GM11168 (cell line): ENCODE results near the gene CSNK2A2.

ENCODE experiments used
- in situ Hi-C: fragments of 300-500 bp; cut with MboI; formaldehyde crosslinking; loops from one replicate; pipeline ENCODE4 v1.12.0; 2022; ENCODE audit warnings: low sequenced_read_pairs; ENCODE audit not compliant: unreplicated experiment

Gene CSNK2A2

GRCh38 chr16:58200004-58200797 is 2.3 kb upstream of the CSNK2A2 start:
- in situ Hi-C loops: no loop called here

GRCh38 chr16:58198803-58199411 is 1.0 kb upstream of the CSNK2A2 start:
- in situ Hi-C loops: no loop called here

- in situ Hi-C loops: no loop called here
Observed at GRCh38 chr16:58197314-58198012, 443 bp downstream of the CSNK2A2 start.

GRCh38 chr16:58196898-58197313 is 1.0 kb downstream of the CSNK2A2 start:
- in situ Hi-C loops: no loop called here

- in situ Hi-C loops: no loop called here
Observed at GRCh38 chr16:58195771-58196170, 2.1 kb downstream of the CSNK2A2 start.

GRCh38 chr16:58195344-58195743 is 2.6 kb downstream of the CSNK2A2 start:
- in situ Hi-C loops: no loop called here

- in situ Hi-C loops: no loop called here
Observed at GRCh38 chr16:58194790-58195189, 3.1 kb downstream of the CSNK2A2 start.

GRCh38 chr16:58187665-58188421 is 10.1 kb downstream of the CSNK2A2 start:
- in situ Hi-C loops: no loop called here

GRCh38 chr16:58187092-58187491 is 10.8 kb downstream of the CSNK2A2 start:
- in situ Hi-C loops: no loop called here

- in situ Hi-C loops: no loop called here
Observed at GRCh38 chr16:58186176-58186944, 11.5 kb downstream of the CSNK2A2 start.

- in situ Hi-C loops: no loop called here
Observed at GRCh38 chr16:58177353-58177710, 20.6 kb downstream of the CSNK2A2 start.

GRCh38 chr16:58176608-58177352 is 21.1 kb downstream of the CSNK2A2 start:
- in situ Hi-C loops: no loop called here

- in situ Hi-C loops: no loop called here
Observed at GRCh38 chr16:58170223-58170622, 27.7 kb downstream of the CSNK2A2 start.

GRCh38 chr16:58160855-58161254 is 37.1 kb downstream of the CSNK2A2 start:
- in situ Hi-C loops: no loop called here

- in situ Hi-C loops: no loop called here
Observed at GRCh38 chr16:58158725-58159124, 39.2 kb downstream of the CSNK2A2 start.

- in situ Hi-C loops: no loop called here
Observed at GRCh38 chr16:58157951-58158540, 39.9 kb downstream of the CSNK2A2 start.

GRCh38 chr16:58157239-58157638 is 40.7 kb downstream of the CSNK2A2 start:
- in situ Hi-C loops: no loop called here

GRCh38 chr16:58155839-58156238 is 42.1 kb downstream of the CSNK2A2 start:
- in situ Hi-C loops: no loop called here

- in situ Hi-C loops: no loop called here
Observed at GRCh38 chr16:58154345-58154744, 43.6 kb downstream of the CSNK2A2 start.
